Endodermal cell (in vitro differentiated cells): ENCODE results near the gene RAD52. TPM values are rescaled to one million over a fixed set of nuclear protein-coding genes. Genes with fewer than 3 reads are reported as not detected.
A peak's percentile ranks its signal among the peaks of the same experiment; 100 is the strongest.

ENCODE experiments used
- DNase-seq: peaks from one replicate; pipeline ENCODE4 v3.0.0-alpha.2; 2017
- H3K27ac ChIP-seq: 2 replicates; pipeline ENCODE4 v1.5.1; 2013; ENCODE audit warnings: mild to moderate bottlenecking, low read depth, low read length, moderate library complexity
- H3K27me3 ChIP-seq: 2 replicates; pipeline ENCODE4 v1.6.1; 2013; ENCODE audit warnings: mild to moderate bottlenecking, low read length, moderate library complexity; ENCODE audit not compliant: insufficient read depth, control insufficient read depth, poor library complexity, severe bottlenecking
- H3K36me3 ChIP-seq: 2 replicates; pipeline ENCODE4 v1.7.0; 2013; ENCODE audit warnings: mild to moderate bottlenecking, low read length, moderate library complexity; ENCODE audit not compliant: control insufficient read depth, insufficient read depth
- H3K4me1 ChIP-seq: one replicate; pipeline ENCODE4 v1.7.0; 2013; ENCODE audit warnings: low read length; ENCODE audit not compliant: control insufficient read depth, insufficient read depth
- H3K4me3 ChIP-seq: 2 replicates; pipeline ENCODE4 v1.5.1; 2013; ENCODE audit warnings: mild to moderate bottlenecking, low read length, moderate library complexity
- H3K9ac ChIP-seq: 2 replicates; pipeline ENCODE4 v1.6.1; 2013; ENCODE audit warnings: mild to moderate bottlenecking, low read length, moderate library complexity; ENCODE audit not compliant: poor library complexity, severe bottlenecking; ENCODE audit errors: extremely low read depth
- H3K9me3 ChIP-seq: 2 replicates; pipeline ENCODE4 v1.6.1; 2013; ENCODE audit warnings: mild to moderate bottlenecking, low read length, moderate library complexity; ENCODE audit not compliant: control insufficient read depth
- H3K27ac Mint-ChIP-seq: 2 replicates; pipeline ENCODE4 v1.8.0; 2020; ENCODE audit warnings: mixed read lengths
- H3K27me3 Mint-ChIP-seq: 2 replicates; pipeline ENCODE4 v1.8.0; 2021; ENCODE audit warnings: mild to moderate bottlenecking, mixed read lengths; ENCODE audit not compliant: insufficient read depth
- H3K36me3 Mint-ChIP-seq: 2 replicates; pipeline ENCODE4 v1.8.0; 2020; ENCODE audit warnings: low read depth, mixed read lengths
- H3K4me1 Mint-ChIP-seq: 2 replicates; pipeline ENCODE4 v1.8.0; 2020; ENCODE audit warnings: mixed read lengths
- H3K4me3 Mint-ChIP-seq: 2 replicates; pipeline ENCODE4 v1.8.0; 2020; ENCODE audit warnings: mild to moderate bottlenecking, moderate library complexity, mixed read lengths
- H3K9me3 Mint-ChIP-seq: 2 replicates; pipeline ENCODE4 v1.8.0; 2020; ENCODE audit warnings: mild to moderate bottlenecking, mixed read lengths
- CTCF ChIP-seq: fragments of 200-600 bp; sonication (generic); conservative IDR thresholded peaks from 2 replicates; pipeline ENCODE4 v1.5.0; 2021; ENCODE audit warnings: antibody characterized with exemption, mild to moderate bottlenecking
- WGBS, 2 experiments: methylation state at CpG; one replicate each; pipeline versions ENCODE4 v1.1.5 to v1.1.7; 2013; ENCODE audit warnings: missing lambda C conversion rate in 2 of 2, mixed read lengths in 1 of 2; ENCODE audit not compliant: insufficient coverage in 1 of 2, insufficient read length in 1 of 2; 5-methylcytosine and 5-hydroxymethylcytosine counted together
- long read RNA-seq, 4 experiments: library from polyadenylated mRNA in 2 of 4; library from RNA in 1 of 4; library from capped mRNA in 1 of 4; stranded (forward) in 3 of 4; unstranded in 1 of 4; transcript quantifications; one replicate each; pipeline ENCODE4 v2.0.0, GENCODE V29; 2020 to 2021; ENCODE audit warnings: inconsistent platforms in 1 of 4
- polyA plus RNA-seq, 2 experiments: library from polyadenylated mRNA; stranded (reverse); fragments of 50-300 nt; gene quantifications; one replicate each; pipeline ENCODE4 v1.2.3, GENCODE V29; 2013
- total RNA-seq, 2 donors: library from RNA; stranded (reverse); fragmentation: NEBNext Ultra II Directional in 1 of 2; extraction: Animal tissue kit (Norgen Biotek cat#: 25700) in 1 of 2; gene quantifications; 2 replicates in 1 of 2; 3 replicates in 1 of 2; pipeline ENCODE4 v1.2.1, GENCODE V29; 2021

RAD52 gene
- 10 to 100 TPM; 24.3 to 35.1 TPM for total RNA-seq
- polyA plus RNA-seq (2013, experiment 1 of 2) = 31.6 TPM
- 20.3 TPM for polyA plus RNA-seq (2013, experiment 2 of 2)
- long read RNA-seq, experiment 1, partial matches to known transcripts = 0 of 4 reads
- long read RNA-seq, experiment 1, other reads (novel, unspliced or antisense) = 3 of 4 reads
- long read RNA-seq, experiment 2, partial matches to known transcripts = 3 of 11 reads
- long read RNA-seq, experiment 2, other reads (novel, unspliced or antisense) = 8 of 11 reads
- long read RNA-seq, experiment 3, partial matches to known transcripts = 6 of 38 reads
- long read RNA-seq, experiment 3, other reads (novel, unspliced or antisense) = 30 of 38 reads
- long read RNA-seq, experiment 4, partial matches to known transcripts = 0 of 3 reads
- long read RNA-seq, experiment 4, other reads (novel, unspliced or antisense) = 3 of 3 reads

- Mint-ChIP-seq H3K27me3 (no peaks in the 10 kb centered on the region), H3K4me3 (peak within 1 kb of the TSS; percentile 88), H3K36me3 (peaks cover 10% of the 10 kb centered on the region), H3K27ac (peak within 1 kb of the TSS; percentile 98), H3K9me3 (no peaks in the 10 kb centered on the region), H3K4me1 (peaks cover 6% of the 10 kb centered on the region)
- WGBS, 2 experiments = 0 to 3% methylated on average over 1 to 58 of the region's 58 CpGs
- Histone ChIP-seq H3K36me3 (no peaks in the 10 kb centered on the region), H3K4me3 (peak within 1 kb of the TSS; percentile 97), H3K9ac (peak within 1 kb of the TSS; percentile 93), H3K4me1 (no peaks in the 10 kb centered on the region), H3K27ac (peak within 1 kb of the TSS; percentile 95), H3K9me3 (no peaks in the 10 kb centered on the region), H3K27me3 (no peaks in the 10 kb centered on the region)
- DNase-seq = peak; percentile 100
- peak; percentile 100 for TF ChIP-seq CTCF
Measured at GRCh38 chr12:949453-950191, at the start of gene RAD52. Gene RAD52 (minus strand): TSS chr12:949694. CDS start chr12:933058, 16,636 bp downstream.

- H3K36me3 ChIP-seq = peaks cover 6% of the 10 kb centered on the region
- no peak for TF ChIP-seq CTCF
- no peaks in the 10 kb centered on the region for H3K9me3 ChIP-seq
- Mint-ChIP-seq H3K27me3 (no peaks in the 10 kb centered on the region), H3K27ac (no peak overlapping the region), H3K36me3 (peaks cover 15% of the 10 kb centered on the region), H3K4me3 (no peak overlapping the region), H3K9me3 (no peaks in the 10 kb centered on the region), H3K4me1 (peaks cover 4% of the 10 kb centered on the region)
- no peaks in the 10 kb centered on the region for H3K27me3 ChIP-seq
- peak; percentile 42 for DNase-seq
- 94 to 97% methylated on average over 3 to 5 of the region's 6 CpGs for WGBS, 2 experiments
- no peak overlapping the region for H3K9ac ChIP-seq
- no peak overlapping the region for H3K4me3 ChIP-seq
- H3K27ac ChIP-seq = no peak overlapping the region
- no peaks in the 10 kb centered on the region for H3K4me1 ChIP-seq
Measured at GRCh38 chr12:998020-998874, 48.8 kb upstream of the RAD52 start.

- H3K36me3 Mint-ChIP-seq = peaks cover 15% of the 10 kb centered on the region
- H3K27me3 Mint-ChIP-seq = no peaks in the 10 kb centered on the region
- no peaks in the 10 kb centered on the region for H3K9me3 ChIP-seq
- peaks cover 2% of the 10 kb centered on the region for H3K4me1 ChIP-seq
- DNase-seq = no peak
- H3K27me3 ChIP-seq = no peaks in the 10 kb centered on the region
- H3K9me3 Mint-ChIP-seq = no peaks in the 10 kb centered on the region
- H3K36me3 ChIP-seq = peaks cover 6% of the 10 kb centered on the region
- H3K27ac ChIP-seq = no peak overlapping the region
- no peak overlapping the region for H3K4me3 ChIP-seq
- no peak overlapping the region for H3K4me3 Mint-ChIP-seq
- H3K9ac ChIP-seq = no peak overlapping the region
- H3K4me1 Mint-ChIP-seq = peaks cover 6% of the 10 kb centered on the region
- WGBS, 2 experiments = 94 to 100% methylated on average over 1 of the region's 1 CpG
- H3K27ac Mint-ChIP-seq = no peak overlapping the region
- no peak for TF ChIP-seq CTCF
Measured at GRCh38 chr12:997505-997904, 48.0 kb upstream of the RAD52 start.
